KOPT-K1 (cell line): ENCODE data around the gene SNAP47.

Experiments
- H3K27ac ChIP-seq: fragments of 200-600 bp; sonication (generic); 2 replicates; pipeline ENCODE4 v1.5.1; 2016; ENCODE audit warnings: antibody characterized with exemption, mild to moderate bottlenecking, low read depth, low read length; ENCODE audit not compliant: poor library complexity, severe bottlenecking
- H3K36me3 ChIP-seq: fragments of 200-600 bp; sonication (generic); 2 replicates; pipeline ENCODE4 v1.5.1; 2017; ENCODE audit warnings: antibody characterized with exemption, mild to moderate bottlenecking, low read length, moderate library complexity; ENCODE audit not compliant: insufficient read depth
- H3K9me3 ChIP-seq: fragments of 200-600 bp; sonication (generic); 2 replicates; pipeline ENCODE4 v1.5.1; 2017; ENCODE audit warnings: antibody characterized with exemption, low read length, mild to moderate bottlenecking; ENCODE audit not compliant: insufficient read depth, poor library complexity, severe bottlenecking

Gene SNAP47

GRCh38 chr1:227767401-227768124 lies 32.3 kb downstream of the SNAP47 start:
- Histone ChIP-seq H3K9me3 (no peaks in the 10 kb centered on the region), H3K36me3 (peaks cover 70% of the 10 kb centered on the region), H3K27ac (no peak overlapping the region)

GRCh38 chr1:227768125-227768439 lies 32.8 kb downstream of the SNAP47 start:
- H3K36me3 ChIP-seq, result peaks cover 70% of the 10 kb centered on the region
- H3K27ac ChIP-seq, result no peak overlapping the region
- H3K9me3 ChIP-seq, result no peaks in the 10 kb centered on the region

DNA sequence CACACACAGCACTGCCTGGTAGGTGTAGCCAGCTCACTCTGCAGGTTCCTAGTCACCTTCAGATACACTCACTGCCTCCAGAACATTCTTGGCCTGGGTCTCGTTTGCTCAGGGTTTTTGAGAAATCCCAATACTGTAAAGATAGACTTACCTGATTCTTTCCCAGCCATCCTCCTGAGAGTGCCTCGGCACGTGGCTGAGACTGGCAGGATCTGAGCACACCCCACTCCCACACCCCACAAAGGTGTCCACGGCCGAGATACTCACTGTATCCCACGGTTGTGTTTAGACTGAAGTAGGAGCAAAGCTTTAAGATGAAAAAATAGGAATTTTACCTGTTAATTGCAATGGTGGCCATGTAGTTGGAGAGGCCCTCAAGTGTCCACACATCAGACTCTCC lies 33.4 kb downstream of the SNAP47 start:
- H3K27ac ChIP-seq, result no peak overlapping the region
- no peaks in the 10 kb centered on the region for H3K9me3 ChIP-seq
- peaks cover 65% of the 10 kb centered on the region for H3K36me3 ChIP-seq

DNA sequence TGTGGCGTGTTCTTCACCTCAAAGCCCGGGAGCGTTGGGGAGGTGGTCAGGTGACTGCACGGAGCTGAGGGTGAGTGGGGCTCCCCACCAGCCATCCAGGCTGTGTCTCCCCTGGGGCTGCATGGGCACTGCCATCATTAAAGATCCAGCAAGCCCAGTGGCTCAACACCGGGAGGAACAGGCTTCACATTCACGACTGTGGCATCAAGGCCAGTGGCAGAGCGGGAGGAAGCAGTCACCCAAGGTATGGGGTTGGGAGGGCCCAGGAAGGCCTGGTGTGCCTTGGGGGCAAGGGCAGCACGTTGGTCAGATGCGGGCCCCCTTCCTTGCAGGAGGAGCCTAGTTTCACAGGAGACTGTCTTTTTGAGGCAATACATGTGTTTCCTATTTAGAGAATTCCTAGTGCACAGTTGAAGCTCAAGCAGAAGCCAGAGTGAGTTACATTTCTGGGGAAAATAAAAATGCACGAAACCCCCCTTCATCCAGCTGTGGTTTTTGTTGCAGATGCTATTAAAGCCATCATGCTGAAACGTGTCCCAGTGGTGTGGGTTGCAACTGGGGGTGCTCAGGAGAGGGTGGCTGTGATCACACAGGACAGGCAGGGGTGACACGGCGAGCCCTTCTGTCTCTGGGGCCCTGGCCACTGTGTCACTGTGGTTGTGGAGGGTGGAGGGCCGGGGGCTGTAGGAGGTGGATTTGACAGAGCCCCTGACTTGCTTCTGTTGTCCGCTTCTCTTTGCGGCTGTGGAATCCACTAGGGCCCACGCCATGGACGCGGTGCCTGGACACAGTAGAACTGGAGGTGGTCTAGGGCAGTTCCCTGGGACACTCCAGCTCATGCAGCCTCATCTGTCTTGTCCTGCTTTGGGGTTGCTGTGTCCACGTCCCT lies 34.1 kb downstream of the SNAP47 start:
- no peaks in the 10 kb centered on the region for H3K9me3 ChIP-seq

DNA sequence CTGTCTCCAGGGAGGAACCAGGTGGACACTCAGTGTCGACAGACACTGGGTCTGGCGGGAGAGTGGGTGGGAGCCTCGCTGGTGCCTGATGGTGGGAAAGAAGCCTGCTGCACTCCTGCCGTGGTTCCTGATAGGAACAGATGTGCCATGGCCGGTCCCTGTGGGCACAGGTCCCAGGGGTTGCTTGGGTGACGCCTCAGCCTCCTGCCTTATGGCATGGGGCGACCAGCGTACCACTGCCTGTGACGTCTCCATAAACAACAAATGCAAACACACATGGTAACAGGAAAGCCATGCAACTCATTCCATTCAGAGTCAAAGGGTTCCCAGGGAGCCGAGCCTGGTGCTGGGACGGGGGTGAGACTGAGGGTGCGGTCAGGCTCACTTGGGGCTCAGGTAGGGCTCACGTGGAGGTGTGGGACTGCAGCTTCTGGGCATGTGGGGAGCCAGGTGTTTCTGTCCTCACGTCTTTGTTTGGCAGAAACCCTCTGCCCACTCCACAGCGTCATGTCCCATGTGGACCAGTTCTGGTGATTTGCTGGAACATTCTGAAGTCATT lies 34.8 kb downstream of the SNAP47 start:
- H3K36me3 ChIP-seq, result peaks cover 53% of the 10 kb centered on the region
- H3K27ac ChIP-seq, result no peak overlapping the region

More for the DNA sequence above, 34.1 kb downstream of the SNAP47 start:
- Histone ChIP-seq H3K27ac (no peak overlapping the region), H3K36me3 (peaks cover 59% of the 10 kb centered on the region)

GRCh38 chr1:227770812-227771211 lies 35.6 kb downstream of the SNAP47 start:
- Histone ChIP-seq H3K36me3 (peaks cover 60% of the 10 kb centered on the region), H3K27ac (no peak overlapping the region), H3K9me3 (no peaks in the 10 kb centered on the region)

More for the DNA sequence above, 34.8 kb downstream of the SNAP47 start:
- no peaks in the 10 kb centered on the region for H3K9me3 ChIP-seq

DNA sequence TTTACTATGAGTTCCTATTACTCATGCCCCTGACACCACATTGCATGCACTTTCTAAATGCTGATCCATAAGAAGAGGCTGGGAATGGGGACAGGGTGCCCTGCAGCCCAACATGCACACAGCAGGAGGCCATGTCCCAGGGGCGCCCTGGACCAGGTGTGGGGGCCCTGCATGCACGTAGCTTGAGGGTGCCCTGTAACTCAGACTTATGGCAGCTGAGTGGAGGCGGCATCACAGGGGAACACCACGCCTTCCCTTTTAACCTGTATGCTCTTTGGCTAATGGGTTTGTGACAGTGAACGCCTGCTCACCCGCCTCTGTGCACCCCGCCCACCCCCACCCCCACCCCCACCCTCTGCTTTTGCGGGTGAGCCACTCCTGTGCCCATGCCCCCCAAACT lies 36.1 kb downstream of the SNAP47 start:
- H3K9me3 ChIP-seq, result no peaks in the 10 kb centered on the region
- H3K27ac ChIP-seq, result no peak overlapping the region
- peaks cover 65% of the 10 kb centered on the region for H3K36me3 ChIP-seq

DNA sequence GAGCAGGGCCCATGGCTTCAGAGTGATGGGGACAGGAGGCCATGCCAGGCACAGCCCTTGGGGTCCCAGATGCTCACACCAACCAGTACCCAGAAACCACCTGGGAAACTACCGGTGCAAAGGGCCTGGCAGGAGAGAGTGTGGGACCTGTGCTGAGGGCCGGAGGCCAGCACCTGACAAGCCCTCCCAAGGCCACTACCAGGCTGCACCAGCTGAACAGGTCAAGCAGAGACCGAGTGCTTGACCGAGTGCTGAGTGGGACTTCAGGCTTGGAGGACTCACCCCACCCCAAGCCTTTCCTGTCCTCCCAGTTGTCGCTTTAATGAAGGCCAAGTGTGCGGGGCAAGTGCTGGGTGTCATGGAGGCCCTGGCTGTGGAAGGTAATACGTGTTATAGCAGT lies 36.5 kb downstream of the SNAP47 start:
- Histone ChIP-seq H3K27ac (no peak overlapping the region), H3K9me3 (no peaks in the 10 kb centered on the region), H3K36me3 (peaks cover 69% of the 10 kb centered on the region)

DNA sequence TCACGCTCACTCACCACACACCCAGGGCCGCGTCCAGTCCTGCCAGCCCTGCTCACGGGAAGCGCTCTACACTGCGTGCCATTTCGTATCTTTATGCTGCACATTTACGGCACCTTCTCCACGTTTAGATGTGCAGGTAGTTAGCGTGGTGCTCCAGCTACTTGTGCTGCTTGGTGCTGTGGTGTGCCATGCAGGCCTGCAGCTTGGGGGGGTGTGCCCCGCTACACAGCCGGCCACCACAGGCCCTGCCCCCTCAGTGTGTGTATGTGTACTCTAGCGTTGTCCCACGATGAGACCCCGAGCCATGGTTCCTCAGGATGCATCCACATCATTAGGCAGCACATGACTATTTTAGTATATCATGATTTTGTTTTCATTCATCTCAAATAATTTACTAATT lies 38.3 kb downstream of the SNAP47 start:
- H3K27ac ChIP-seq, result no peak overlapping the region
- H3K36me3 ChIP-seq, result peaks cover 51% of the 10 kb centered on the region
- no peaks in the 10 kb centered on the region for H3K9me3 ChIP-seq

- H3K9me3 ChIP-seq, result no peaks in the 10 kb centered on the region
- H3K36me3 ChIP-seq, result peaks cover 45% of the 10 kb centered on the region
- H3K27ac ChIP-seq, result no peak overlapping the region
Observed at GRCh38 chr1:227774051-227774731, 39.0 kb downstream of the SNAP47 start.

GRCh38 chr1:227774821-227775661 lies 39.8 kb downstream of the SNAP47 start:
- H3K27ac ChIP-seq, result no peak overlapping the region
- no peaks in the 10 kb centered on the region for H3K9me3 ChIP-seq
- peaks cover 43% of the 10 kb centered on the region for H3K36me3 ChIP-seq

GRCh38 chr1:227775841-227776240 lies 40.6 kb downstream of the SNAP47 start:
- H3K27ac ChIP-seq, result no peak overlapping the region
- no peaks in the 10 kb centered on the region for H3K9me3 ChIP-seq
- peaks cover 43% of the 10 kb centered on the region for H3K36me3 ChIP-seq

GRCh38 chr1:227776331-227776771 lies 41.1 kb downstream of the SNAP47 start:
- H3K27ac ChIP-seq, result no peak overlapping the region

GRCh38 chr1:227777156-227777555 lies 41.9 kb downstream of the SNAP47 start:
- Histone ChIP-seq H3K36me3 (peaks cover 39% of the 10 kb centered on the region), H3K27ac (no peak overlapping the region), H3K9me3 (no peaks in the 10 kb centered on the region)

More at GRCh38 chr1:227776331-227776771, 41.1 kb downstream of the SNAP47 start:
- no peaks in the 10 kb centered on the region for H3K9me3 ChIP-seq
- peaks cover 44% of the 10 kb centered on the region for H3K36me3 ChIP-seq
